ENCODE measurements around the gene VPS41.

VPS41 gene

GRCh38 chr7:38798552-38799267, 110.3 kb downstream of the VPS41 start:
- no peak for DNase-seq

DNA sequence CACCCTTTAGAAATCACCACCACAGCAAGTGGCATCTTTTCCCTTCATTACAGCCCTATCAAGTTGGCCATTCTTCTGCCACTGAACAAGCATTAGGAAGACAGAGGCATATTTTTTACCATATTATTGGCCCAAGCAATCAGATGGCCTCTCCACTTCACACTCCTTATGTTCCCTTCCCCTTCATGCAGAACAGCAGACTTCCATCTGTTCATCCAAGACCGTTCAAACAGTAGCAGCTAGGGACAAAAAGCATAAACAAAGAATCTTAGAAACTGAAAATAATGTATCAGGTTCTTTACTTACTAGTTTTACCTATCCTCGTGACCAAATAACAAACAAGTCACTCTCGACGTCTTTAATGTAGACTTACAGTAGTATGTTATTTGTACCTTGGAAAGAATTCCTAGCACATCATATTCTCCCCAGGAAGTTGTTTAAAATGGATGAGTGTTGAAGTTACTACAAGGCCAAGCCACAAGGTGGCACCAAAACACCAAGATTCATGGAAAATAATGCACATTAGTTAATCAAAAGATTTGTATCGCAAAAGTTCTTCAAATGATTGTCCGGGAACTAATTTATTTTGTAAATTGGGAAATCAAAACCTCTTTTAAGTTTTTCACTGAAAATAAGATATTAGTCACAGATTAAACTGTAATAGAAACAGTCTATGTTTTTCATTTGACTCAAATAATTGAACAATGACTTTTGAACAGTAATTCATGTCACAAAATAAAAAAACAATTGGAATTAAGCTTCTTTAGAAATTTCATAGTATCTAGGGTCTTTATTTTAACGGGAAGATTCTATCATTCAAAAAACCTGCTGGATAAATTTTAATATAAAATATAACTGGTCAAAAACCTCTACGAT, 112.1 kb downstream of the VPS41 start:
- DNase-seq: no peak

- DNase-seq: no peak
These were observed 113.4 kb downstream of the VPS41 start for GRCh38 chr7:38795593-38795992.

DNA sequence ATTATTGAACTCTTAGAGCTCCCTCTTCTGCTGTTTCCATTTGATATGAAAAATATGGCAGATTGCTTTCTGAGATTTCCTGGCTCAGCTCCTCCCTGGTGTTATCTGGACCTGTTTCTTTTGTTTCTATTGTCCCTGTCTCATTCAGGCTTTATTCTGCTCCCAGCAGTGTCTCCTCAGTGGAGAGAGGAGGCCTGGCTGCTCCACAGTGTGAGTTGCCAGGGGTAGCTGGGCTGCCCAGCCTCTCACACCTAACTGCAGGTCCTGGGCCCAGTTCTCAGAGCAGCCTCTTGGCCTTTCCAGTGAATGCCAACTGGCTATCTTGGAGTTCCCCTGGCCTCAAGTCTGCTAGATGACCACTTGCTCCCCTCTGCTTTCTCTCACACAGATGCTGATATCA, 127.0 kb downstream of the VPS41 start:
- no peak for DNase-seq

DNA sequence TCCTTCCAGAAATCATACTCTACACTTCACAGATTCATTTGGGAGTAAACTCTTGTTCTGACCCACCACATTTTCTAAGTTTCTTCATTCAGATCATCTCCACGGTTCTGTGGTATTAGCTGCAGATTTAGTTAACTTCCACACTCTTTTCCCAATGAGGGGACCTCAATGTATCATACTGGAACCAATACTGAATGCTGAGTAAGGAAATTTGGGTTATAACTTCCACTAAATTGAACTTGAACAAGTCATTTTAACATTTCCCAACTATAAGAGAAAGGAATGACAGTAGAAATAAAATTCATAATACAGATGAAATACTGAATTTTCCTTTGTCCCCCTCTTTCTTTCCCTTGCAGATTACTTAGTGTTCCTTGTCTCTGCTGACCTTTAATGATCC, 131.4 kb downstream of the VPS41 start:
- DNase-seq: no peak

GRCh38 chr7:38775506-38776175, 133.3 kb downstream of the VPS41 start:
- DNase-seq: no peak

- no peak for DNase-seq
These were observed 135.6 kb downstream of the VPS41 start for GRCh38 chr7:38773430-38773829.

DNA sequence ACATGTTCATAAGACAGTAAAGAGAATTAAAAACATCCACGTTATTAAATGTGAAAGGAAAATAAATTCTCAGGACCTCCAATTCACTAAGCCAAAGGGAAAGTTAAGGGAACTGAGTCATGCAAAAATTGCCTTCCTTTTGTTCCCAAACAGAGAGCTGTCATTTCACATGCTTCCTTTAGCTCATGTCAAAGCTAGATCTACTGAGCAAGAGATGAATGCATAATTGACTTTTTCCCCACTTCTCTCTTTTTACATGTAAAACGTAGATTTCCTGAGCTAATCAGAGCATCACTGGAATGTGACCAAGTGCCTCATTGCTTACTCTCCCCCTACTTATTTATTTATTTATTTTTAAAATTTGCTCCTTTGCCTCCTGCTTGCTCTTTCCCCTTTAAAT, 148.8 kb downstream of the VPS41 start:
- DNase-seq: no peak

- no peak for DNase-seq
These were observed 150.0 kb downstream of the VPS41 start for GRCh38 chr7:38759028-38759427.

DNA sequence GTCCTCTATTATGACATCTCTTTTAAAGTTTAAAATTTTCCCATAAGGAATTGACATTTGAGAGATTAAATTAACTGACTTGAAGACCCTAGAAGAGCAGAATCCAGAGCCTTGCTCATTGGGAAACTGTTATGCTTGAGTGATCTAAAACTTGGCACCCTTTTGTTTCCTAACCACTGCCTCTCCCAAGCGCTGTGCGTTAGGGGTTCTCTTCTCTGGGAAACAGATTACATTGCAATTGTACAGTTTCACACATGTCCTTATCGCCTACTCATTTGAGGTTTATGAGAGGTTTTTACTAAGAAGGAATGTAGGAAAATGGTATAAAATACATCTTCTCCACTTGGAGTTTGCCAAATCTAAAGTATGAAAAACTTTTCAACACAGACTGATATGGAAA, 151.1 kb downstream of the VPS41 start:
- no peak for DNase-seq

DNA sequence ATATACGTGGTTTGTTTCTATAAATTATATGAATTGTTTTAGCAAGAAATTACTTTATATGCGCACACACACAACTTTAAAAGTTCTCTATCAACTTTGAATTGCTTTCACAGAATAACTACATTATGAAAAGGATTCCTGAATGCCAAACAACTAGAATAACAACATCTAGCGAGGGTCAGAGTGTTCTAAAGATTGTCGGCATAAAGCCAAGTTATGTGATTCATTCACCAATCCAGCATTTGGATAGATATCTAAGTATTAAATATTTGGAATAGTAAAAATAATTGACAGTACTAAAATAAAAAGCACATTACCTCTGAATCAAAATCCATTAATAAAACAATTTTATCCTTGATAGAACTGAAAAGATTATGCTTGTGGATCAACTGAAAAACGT, 152.5 kb downstream of the VPS41 start:
- no peak for DNase-seq

GRCh38 chr7:38753347-38753746, 155.6 kb downstream of the VPS41 start:
- DNase-seq: no peak

- DNase-seq: no peak
These were observed 157.6 kb downstream of the VPS41 start for GRCh38 chr7:38751416-38751815.

DNA sequence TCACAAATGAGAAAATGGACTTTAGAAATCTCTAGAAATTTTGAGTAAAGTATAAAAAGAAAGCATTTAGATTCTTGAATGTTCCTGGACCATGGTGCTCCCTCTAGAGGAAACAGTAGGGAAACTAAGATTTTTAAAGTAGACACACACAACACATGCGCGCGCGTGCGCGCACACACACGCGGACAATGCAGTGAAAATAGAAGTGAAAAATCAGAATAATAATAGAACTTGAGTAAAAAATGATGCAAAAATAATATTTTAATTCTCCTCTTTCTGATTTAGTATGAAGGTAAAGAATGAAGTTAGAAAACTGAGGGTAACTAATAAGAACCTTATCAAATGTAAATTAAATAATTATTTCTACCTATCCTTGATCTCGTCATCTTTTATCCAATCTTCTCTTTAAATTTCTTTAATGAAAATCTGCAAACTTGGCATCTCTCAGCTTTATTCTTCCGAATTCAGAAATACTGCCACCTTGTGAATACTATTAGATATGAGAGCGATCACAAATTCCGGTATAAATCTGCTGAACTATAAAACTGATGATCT, 160.9 kb downstream of the VPS41 start:
- no peak for DNase-seq

DNA sequence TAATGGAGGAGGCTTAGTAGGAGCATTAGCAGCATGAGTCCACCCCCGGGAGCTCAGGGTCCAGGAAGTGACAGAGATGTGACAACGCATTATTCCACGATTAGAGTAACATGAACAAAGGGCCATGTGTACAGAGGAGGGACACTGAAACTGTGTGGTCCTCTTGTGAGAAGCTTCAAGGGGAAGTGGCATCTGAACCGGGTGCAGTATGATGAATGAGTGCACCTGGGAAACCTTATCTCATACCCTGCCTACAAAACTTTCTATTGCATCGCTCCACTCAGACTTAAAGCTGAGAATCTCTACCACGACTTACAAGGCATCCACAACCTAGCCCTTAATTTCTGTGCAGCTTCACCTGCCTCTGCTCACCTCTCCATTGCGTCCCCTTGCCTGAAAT, 162.6 kb downstream of the VPS41 start:
- DNase-seq: no peak

DNA sequence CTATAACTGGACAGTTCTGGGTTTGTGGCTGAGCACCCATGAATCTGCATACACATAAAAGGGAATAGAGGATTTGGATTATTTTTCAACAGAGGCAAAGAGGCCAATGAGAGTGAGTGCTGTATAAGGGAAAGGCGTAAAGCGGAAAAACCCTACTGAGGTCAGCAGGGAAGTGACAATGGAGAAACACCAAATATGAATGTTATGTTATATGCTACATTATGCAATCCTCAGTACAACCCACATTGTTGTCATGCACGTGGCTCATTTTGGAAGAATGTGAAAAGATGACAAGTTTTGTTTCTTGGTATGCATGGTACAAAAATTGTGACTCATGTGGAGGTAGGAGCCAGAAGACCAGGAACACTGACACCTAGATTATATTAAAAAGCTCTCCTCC, 164.2 kb downstream of the VPS41 start:
- no peak for DNase-seq

DNA sequence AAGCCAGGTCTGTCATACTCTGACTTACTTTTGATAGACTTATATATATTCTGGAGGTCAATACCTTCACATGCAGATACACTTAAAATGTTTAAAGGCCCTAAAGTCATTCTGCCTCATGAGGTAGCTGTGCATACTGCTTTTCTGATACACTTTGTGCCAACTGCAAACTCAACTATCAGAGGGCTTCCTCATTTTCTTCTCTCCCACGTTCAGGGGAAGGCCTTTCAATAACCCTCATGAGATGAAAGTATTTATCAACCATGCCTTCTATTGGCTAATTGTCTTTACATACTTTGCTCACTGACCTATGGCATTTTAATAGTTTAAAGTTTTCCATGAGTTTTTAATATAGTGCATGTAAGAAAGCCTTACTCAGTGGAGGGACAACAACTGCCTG, 165.1 kb downstream of the VPS41 start:
- no peak for DNase-seq

- DNase-seq: no peak
These were observed 168.9 kb downstream of the VPS41 start for GRCh38 chr7:38740041-38740440.

DNA sequence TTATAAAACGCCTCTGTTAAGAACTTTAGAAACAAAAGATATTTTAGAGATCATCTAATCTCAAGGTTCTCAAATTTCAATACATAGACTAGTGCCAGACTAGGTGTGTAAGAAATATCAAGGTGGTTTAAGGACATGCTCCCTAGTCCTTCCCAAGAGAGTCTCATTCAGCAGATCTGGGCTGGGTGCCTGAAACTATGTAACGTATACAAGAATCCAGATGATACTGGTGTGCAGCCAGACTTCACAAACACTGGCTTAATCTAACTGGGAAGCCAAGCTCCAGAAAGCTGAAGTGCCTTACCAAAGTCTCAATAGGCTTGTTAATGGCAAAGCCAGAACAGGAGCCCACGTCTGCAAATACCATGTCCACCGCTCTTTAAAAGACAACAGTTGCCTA, 172.9 kb downstream of the VPS41 start:
- DNase-seq: no peak

DNA sequence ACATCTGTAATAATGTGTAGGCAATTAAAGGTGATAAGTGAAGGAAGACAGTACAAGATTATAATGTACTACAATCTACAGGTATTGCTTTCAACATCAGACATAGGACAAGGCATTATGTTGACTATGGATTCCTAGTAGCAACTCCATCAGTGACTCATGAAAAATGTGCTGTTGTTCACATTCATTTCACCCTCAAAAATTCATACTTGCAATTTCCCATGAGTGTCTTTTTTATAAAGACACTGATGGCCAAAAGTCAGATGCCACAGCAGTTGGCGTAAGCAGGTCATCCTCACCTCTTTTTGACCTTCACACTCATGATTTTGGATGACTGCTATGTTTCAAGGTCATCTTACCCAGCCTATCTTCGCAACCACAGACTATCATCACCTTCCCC, 177.8 kb downstream of the VPS41 start:
- DNase-seq: no peak

DNA sequence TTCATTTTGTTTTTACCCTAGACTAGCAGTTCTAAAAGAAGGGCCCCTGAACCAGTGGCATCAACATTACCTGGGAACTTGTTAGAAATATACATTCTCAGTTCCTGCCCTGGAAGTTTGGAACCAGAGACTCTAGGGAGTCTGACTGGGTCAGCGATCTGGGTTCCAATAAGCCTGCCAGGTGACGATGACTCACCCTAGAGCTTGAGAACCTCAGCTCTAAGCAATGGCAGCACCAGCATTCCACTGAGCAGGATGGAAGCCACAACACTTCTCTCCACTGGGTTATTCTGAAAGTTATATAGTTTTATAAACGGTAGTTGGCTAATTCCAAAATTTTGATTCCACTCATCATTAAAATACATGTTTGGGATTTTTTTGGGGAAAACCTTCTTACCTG, 180.8 kb downstream of the VPS41 start:
- DNase-seq: no peak

- no peak for DNase-seq
These were observed 181.6 kb downstream of the VPS41 start for GRCh38 chr7:38727184-38727940.

- DNase-seq: no peak
These were observed 185.7 kb downstream of the VPS41 start for GRCh38 chr7:38723327-38723726.

Measured in GOT3 (cell line).